Measurements from ENCODE around the gene LEPROT.

Gene LEPROT

DNA sequence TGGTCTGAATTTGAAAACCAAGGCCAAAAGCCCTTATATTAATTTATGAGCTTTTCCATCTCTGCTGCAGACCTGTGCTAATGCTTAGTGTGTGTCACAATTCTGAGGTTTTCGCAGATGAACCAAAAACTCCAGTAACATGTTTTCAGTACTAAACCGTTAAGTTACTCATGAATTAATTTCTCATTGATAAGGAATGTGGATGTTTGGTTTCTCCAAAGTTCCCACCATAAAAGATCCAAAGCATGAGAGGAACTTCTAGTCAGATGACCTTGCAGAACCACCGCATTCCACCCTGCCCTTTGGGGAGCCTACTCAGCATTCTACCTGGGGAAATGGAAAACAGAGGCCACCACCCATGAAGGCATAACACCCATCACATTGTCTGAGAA lies 7.5 kb upstream of the LEPROT start:
- DNase-seq, result no peak

- no peak for DNase-seq
Observed at GRCh38 chr1:65414538-65414937, 5.9 kb upstream of the LEPROT start.

GRCh38 chr1:65416767-65417166 lies 3.7 kb upstream of the LEPROT start:
- no peak for DNase-seq

DNA sequence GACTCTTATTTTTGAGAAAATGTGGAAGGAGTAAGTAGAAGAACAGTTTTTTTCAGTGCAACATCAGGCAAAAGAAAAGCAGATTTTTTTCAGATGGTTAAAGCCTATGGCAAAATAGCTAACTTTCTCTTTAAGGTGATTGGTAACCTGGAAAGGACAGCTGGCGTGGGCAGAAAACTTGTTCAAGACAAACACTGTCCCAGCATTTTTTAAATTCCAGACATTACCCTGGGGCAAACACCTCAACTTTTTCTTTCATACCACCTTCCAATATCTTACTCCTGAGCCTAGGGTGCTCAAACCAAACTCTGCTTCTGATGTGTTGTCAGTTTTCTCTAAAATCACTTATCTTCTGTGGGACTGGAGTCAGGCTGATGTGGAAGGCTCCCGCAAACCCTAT lies 2.7 kb upstream of the LEPROT start:
- DNase-seq, result no peak

GRCh38 chr1:65418522-65419185 lies 1.8 kb upstream of the LEPROT start:
- no peak for DNase-seq

GRCh38 chr1:65419681-65420589 lies 533 bp upstream of the LEPROT start:
- DNase-seq, result peak; percentile 98 to 99

- DNase-seq, result peak in 1 of 2 donors; percentile 49
Observed at GRCh38 chr1:65421351-65422025, 1.0 kb downstream of the LEPROT start.

DNA sequence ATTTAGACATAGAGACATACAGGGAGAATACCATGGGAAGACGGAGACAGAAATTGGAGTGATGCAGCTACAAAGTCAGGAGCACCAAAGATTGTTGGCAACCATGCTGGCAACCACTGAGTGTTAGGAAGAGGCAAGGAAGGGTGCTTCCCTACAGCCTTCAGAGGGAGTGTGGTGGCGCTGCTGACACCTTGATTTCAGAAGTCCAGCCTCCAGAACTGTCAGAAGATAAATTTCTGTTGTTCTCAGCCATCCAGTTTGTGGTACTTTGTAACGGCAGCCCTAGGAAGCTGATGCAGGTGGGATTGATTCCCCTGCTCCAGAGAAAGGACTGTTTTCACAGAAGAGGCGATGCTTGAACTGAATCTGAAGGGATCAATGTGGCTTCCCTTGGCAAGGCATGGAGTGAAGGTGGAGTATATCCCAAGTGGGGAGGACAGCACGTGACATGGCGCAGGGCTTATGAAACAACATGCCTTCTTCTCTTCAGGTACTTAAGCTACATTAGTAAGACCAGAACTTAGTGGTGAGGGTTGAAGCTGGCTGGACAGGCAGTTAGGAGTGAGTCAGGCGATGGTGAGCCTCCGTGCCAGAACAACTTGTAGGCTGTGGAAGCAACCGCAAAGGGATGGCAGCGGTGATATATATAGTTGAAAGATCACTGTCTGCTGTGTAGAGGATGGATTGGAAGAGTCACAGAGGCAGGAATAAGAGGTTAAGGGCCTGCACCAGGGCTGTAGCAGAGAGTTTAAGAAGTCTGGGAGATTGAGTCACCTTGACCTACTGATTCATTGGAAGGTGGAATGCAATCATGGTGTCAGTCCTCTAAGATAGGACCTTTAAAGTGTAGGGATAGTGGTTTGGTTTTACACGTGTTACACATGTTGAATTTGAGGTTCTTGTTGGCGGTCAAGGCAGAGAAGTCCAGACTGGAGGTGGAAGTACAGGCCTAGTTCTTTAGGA lies 2.1 kb downstream of the LEPROT start:
- no peak for DNase-seq

GRCh38 chr1:65423884-65424572 lies 3.6 kb downstream of the LEPROT start:
- no peak for DNase-seq

DNA sequence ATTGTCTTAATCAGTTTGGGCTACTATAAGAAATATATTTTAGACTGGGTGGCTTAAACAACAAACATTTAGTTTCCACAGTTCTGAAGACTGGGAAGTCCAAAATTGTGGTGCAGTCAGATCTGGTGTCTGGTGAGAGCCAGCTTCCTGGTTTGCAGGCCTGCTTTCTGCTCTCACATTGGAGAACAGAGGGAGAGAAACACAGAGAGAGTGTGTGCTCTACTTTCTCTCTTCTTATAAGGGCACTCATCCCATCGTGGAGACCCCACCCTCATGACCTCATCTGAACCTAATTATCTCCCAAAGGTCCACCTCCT lies 4.1 kb downstream of the LEPROT start:
- DNase-seq, result no peak

- DNase-seq, result no peak
Observed at GRCh38 chr1:65425006-65425405, 4.5 kb downstream of the LEPROT start.

DNA sequence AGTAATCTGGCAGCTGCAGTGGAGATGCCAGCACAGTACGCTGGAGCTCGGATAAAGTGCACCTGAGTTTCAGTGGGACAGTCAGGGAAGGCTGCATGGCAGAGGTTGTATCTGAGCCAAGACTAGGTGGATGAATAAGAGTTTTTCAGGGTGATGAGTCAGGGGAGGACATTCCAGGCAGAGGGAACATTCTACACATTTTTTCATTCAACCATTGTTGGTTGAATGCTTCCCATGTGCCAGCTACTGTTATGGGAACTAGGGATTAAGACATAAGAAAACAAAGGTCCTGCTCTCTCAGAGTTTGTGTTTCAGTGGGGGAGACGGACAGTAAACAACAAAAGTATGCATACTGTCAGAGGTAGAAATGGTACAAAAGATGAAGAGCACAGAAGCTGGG lies 5.2 kb downstream of the LEPROT start:
- DNase-seq, result no peak

- no peak for DNase-seq
Observed at GRCh38 chr1:65429078-65429477, 8.6 kb downstream of the LEPROT start.

DNA sequence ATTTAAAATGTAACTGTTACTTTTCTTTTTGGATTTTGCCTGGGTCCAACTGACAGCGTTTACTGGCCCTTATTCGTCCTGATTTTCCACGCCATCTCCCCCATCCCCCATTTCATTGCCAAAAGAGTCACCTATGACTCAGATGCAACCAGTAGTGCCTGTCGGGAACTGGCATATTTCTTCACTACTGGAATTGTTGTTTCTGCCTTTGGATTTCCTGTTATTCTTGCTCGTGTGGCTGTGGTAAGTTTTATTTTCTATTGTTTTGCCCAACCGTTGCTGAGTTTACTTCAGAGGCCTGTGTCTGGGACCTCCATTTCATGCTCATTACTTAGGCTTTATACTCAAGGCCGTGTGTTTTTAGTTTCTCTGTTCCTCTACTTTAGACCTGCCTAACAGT lies 9.3 kb downstream of the LEPROT start:
- DNase-seq, result peak in 1 of 2 donors; percentile 12

DNA sequence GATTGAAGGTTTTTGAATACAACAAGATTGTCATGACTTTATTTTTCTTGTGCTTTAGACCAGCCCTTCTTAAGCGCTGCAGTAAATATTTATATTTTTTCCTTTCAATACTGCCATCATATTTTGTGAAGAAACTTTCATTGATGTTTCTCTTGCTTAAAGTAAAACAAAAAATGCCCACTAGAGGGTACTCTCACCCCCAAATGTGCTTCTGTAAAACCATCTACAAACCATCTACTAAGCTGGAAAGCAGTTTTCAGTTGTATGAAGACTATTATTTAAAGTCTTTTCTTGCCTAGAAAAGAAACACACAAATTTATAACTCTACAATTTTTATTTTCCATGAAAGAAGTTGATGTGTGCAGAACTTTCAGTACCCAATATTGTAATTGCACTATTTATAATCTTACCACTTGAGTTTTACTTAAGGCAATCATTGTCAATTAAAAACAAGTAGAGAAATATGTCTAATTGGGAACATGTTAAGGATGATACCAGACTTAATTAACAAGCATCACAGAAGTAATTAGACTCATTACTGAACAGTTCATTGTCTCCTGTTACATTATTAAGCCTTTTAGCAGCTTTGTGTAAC lies 10.7 kb downstream of the LEPROT start:
- DNase-seq, result peak in 1 of 2 donors; percentile 13

GRCh38 chr1:65432918-65433317 lies 12.4 kb downstream of the LEPROT start:
- DNase-seq, result no peak

DNA sequence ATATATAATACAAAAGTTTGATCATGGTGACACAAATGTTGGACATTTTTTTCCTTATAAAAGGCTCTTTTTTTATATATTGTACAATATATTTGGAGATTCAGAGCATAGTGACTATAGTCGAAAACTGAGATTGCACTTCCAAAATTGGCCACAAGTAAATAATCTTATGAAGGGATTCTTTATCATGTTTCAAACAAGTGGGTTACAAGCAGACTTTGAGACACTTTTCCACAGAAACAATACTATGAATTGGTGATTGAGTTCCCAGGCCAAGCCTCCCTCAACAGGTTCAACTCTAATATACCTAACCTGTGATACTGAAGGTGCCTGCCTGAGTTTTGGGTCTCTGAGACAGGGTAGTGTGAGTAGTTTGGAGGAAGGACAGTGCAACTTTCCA lies 13.8 kb downstream of the LEPROT start:
- DNase-seq, result no peak

- DNase-seq, result no peak
Observed at GRCh38 chr1:65434760-65435159, 14.3 kb downstream of the LEPROT start.

- DNase-seq, result no peak
Observed at GRCh38 chr1:65435987-65436386, 15.5 kb downstream of the LEPROT start.

GRCh38 chr1:65437616-65438015 lies 17.1 kb downstream of the LEPROT start:
- no peak for DNase-seq

DNA sequence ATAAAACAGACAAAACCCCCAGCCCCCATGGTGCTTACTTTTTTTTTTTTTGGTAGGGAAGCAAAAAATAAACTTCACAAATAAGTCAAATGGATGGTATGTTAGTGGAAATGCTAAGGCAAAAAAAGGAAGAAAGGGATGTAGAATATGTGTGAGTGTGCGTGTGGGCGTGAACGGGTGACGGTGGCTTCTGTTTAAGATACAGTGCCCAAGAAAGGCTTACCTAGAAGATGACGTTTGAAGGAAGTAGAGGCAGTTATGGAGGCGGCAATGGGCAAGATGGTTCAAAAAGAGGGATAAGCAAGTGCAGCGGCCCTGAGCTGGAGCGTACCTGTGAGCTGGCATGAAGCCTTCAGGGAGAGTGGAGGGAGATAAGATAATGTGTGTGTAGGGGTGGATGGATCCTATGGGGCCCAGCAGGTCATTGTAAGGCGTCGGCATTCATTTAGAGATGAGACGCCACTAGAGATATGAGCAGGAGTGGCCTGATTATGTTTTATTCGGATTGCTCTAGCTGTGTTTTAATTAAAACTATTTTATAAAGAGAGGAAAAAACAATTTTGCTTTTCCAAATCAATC lies 19.9 kb downstream of the LEPROT start:
- no peak for DNase-seq
